Measurements from ENCODE around the gene PTPRJ.

GRCh38 chr11:48141475-48142122 lies 161.2 kb downstream of the PTPRJ start:
- TF ChIP-seq CTCF (conservative IDR thresholded peaks at IDR 0.05; ENCODE audit: low read depth, low read length), result no peak
- TF ChIP-seq EZH2 (IDR thresholded peaks at IDR 0.05; ENCODE audit: low read length, unreplicated experiment), result no peak
